Left ventricle myocardium inferior (tissue), 1 donor: ENCODE data around the gene KCNK10. TPM values are rescaled to one million over a fixed set of nuclear protein-coding genes. Genes with fewer than 3 reads are reported as not detected.

ENCODE experiments used
- DNase-seq: peaks from one replicate; pipeline ENCODE4 v3.0.0-alpha.2; 2020
- H3K27ac ChIP-seq: fragments of 200-600 bp; replicated peaks from 2 replicates; pipeline ENCODE4 v1.8.0; 2021
- H3K27me3 ChIP-seq: fragments of 200-600 bp; 2 replicates; pipeline ENCODE4 v1.8.0; 2021; ENCODE audit warnings: low read depth
- H3K36me3 ChIP-seq: fragments of 200-600 bp; 2 replicates; pipeline ENCODE4 v1.8.0; 2021
- H3K4me1 ChIP-seq: fragments of 200-600 bp; 2 replicates; pipeline ENCODE4 v1.8.0; 2021
- H3K4me3 ChIP-seq: fragments of 200-600 bp; 2 replicates; pipeline ENCODE4 v1.8.0; 2021; ENCODE audit warnings: mild to moderate bottlenecking, moderate library complexity
- H3K9me3 ChIP-seq: fragments of 200-600 bp; replicated peaks from 2 replicates; pipeline ENCODE4 v1.8.0; 2021
- intact Hi-C: fragments of 100-400 bp; cut with micrococcal nuclease; formaldehyde crosslinking; loops from one replicate; pipeline ENCODE4 v1.11.0; 2022
- total RNA-seq: library from RNA; stranded (reverse); fragmentation: NEBNext Ultra II Directional; extraction: Animal tissue kit (Norgen Biotek cat#: 25700); gene quantifications from one replicate; pipeline ENCODE4 v1.2.1, GENCODE V29; 2021
- TF ChIP-seq, protein P1 (sequence below): fragments of 200-600 bp; IDR thresholded peaks from 2 replicates; pipeline ENCODE4 v1.8.0; 2021; ENCODE audit warnings: antibody characterized with exemption, mild to moderate bottlenecking, borderline replicate concordance
- donor health status: DM: no; HTN: yes; CAD: no; lungs with severe emphysema.

Gene KCNK10
- total RNA-seq, 1 donor from 2014 or later = not detected

- no peak for DNase-seq
- H3K27me3 ChIP-seq = peaks cover 4% of the 10 kb centered on the region
- TF ChIP-seq, protein P1, sequence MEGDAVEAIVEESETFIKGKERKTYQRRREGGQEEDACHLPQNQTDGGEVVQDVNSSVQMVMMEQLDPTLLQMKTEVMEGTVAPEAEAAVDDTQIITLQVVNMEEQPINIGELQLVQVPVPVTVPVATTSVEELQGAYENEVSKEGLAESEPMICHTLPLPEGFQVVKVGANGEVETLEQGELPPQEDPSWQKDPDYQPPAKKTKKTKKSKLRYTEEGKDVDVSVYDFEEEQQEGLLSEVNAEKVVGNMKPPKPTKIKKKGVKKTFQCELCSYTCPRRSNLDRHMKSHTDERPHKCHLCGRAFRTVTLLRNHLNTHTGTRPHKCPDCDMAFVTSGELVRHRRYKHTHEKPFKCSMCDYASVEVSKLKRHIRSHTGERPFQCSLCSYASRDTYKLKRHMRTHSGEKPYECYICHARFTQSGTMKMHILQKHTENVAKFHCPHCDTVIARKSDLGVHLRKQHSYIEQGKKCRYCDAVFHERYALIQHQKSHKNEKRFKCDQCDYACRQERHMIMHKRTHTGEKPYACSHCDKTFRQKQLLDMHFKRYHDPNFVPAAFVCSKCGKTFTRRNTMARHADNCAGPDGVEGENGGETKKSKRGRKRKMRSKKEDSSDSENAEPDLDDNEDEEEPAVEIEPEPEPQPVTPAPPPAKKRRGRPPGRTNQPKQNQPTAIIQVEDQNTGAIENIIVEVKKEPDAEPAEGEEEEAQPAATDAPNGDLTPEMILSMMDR = no peak
- H3K4me3 ChIP-seq = no peak overlapping the region
- H3K36me3 ChIP-seq = no peaks in the 10 kb centered on the region
- H3K27ac ChIP-seq = no peak overlapping the region
- intact Hi-C loops = no loop called here
- H3K4me1 ChIP-seq = no peaks in the 10 kb centered on the region
- no peaks in the 10 kb centered on the region for H3K9me3 ChIP-seq
These were observed 31.3 kb upstream of the KCNK10 start for GRCh38 chr14:88354358-88354757.

DNA sequence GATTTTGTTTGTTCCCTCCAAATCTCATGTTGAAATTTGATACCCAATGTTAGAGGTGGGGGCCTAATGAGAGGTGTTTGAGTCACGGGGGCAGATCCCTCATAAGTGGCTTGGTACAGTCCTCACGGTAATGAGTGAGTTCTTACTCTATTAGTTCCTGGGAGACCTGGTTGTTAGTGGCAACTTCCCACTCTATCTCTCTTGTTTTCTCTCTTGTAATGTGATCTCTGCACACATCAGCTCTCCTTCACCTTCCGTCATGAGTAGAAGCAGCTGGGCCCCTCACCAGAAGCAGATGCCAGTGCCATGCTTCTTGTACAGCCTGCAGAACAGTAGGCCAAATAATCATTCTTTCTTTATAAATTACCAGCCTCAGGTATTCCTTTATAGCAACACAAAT lies 29.6 kb upstream of the KCNK10 start:
- no peak for DNase-seq

DNA sequence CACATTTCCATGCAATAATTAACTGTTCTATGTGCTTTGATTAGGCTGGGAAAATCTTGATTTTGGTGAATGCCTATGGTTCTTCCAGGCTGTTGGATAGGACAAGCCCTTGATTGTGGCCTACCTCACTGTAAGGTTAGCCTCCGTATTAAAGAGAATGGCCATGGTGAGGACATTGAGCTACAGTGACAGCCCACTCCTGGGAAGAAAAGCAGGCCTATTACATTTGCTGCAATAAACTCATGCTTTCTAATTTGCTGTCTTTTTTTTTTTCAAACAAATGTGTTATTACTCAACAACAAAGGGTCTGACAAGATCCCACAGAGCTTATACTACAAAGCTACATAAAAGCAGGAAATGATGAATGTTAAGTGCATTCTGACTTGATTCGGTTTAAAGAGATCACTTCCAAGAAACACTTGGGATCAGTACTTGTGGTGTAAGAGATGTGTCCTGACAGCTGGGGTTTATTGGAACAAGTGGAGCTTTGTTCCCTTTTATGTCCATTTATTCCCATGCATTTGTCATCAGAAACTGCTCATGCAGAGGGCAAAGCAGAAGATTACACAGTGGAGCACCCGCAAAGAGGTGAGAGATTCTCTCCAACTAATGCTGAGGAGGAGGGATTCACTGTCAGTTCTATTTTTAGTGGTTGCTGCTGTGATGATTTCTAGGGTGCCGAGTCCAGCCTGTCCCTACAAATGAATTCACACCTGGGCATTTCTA lies 29.1 kb upstream of the KCNK10 start:
- Histone ChIP-seq H3K27me3 (no peaks in the 10 kb centered on the region), H3K9me3 (no peaks in the 10 kb centered on the region), H3K4me3 (no peak overlapping the region), H3K4me1 (peaks cover 6% of the 10 kb centered on the region), H3K36me3 (no peaks in the 10 kb centered on the region), H3K27ac (no peak overlapping the region)
- no peak for DNase-seq
- intact Hi-C loops = no loop called here
- TF ChIP-seq, protein P1 = no peak

More for the DNA sequence above, 29.6 kb upstream of the KCNK10 start:
- Histone ChIP-seq H3K4me1 (peaks cover 6% of the 10 kb centered on the region), H3K27ac (no peak overlapping the region), H3K9me3 (no peaks in the 10 kb centered on the region), H3K27me3 (peaks cover 4% of the 10 kb centered on the region), H3K4me3 (no peak overlapping the region), H3K36me3 (no peaks in the 10 kb centered on the region)
- TF ChIP-seq, protein P1 = no peak
- intact Hi-C loops = no loop called here

DNA sequence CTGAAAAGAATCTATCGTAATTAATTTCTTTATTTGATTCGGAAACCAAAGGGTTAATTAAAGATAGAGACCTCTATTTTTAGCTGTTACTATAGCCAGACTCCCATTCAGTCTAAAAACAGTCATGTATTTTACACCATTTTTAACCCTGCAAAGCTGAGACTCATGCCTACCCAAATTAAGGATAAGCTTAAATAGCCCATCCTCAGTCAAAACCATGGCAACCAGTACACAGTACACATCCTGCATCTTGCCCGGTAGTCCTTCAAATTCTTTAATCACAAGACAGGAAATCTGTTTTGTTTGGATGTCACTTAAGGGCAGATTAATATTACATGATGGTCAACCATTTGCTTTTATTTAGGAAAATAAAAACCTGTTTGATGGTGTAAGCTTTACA lies 25.5 kb upstream of the KCNK10 start:
- no peak for DNase-seq
- no peaks in the 10 kb centered on the region for H3K9me3 ChIP-seq
- H3K4me1 ChIP-seq = peaks cover 6% of the 10 kb centered on the region
- TF ChIP-seq, protein P1 = no peak
- no peak overlapping the region for H3K27ac ChIP-seq
- no peaks in the 10 kb centered on the region for H3K27me3 ChIP-seq
- intact Hi-C loops = no loop called here
- H3K36me3 ChIP-seq = no peaks in the 10 kb centered on the region
- no peak overlapping the region for H3K4me3 ChIP-seq

- Histone ChIP-seq H3K9me3 (no peaks in the 10 kb centered on the region), H3K27ac (no peak overlapping the region), H3K4me1 (peaks cover 6% of the 10 kb centered on the region), H3K4me3 (no peak overlapping the region), H3K27me3 (no peaks in the 10 kb centered on the region), H3K36me3 (no peaks in the 10 kb centered on the region)
- intact Hi-C loops = no loop called here
- TF ChIP-seq, protein P1 = no peak
- DNase-seq = no peak
These were observed 23.1 kb upstream of the KCNK10 start for GRCh38 chr14:88346048-88346639.
